ENCODE data around the gene STX2.

STX2 gene

GRCh38 chr12:130829391-130830245, 9.4 kb downstream of the STX2 start:
- DNase-seq = no peak

- DNase-seq = no peak
Measured at GRCh38 chr12:130828895-130829294, 10.2 kb downstream of the STX2 start.

DNA sequence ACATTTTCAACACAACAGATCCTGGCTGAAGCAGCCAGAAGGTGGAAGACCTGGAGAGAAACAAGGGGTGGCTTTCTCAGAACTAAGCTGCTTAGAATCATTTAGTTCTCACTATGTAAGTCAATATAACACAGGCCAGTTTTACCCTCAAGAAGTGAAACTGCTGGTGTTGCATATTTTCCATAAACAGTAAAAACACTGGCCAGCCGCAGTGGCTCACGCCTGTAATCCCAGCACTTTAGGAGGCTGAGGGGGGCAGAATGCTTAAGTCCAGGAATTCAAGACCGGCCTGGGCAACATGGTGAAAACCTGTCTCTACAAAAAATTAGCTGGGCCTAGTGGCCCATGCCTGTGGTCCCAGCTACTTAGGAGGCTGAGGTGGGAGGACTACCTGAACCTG, 11.6 kb downstream of the STX2 start:
- DNase-seq = no peak

- DNase-seq = peak; percentile 55
Measured at GRCh38 chr12:130826151-130826801, 12.8 kb downstream of the STX2 start.

GRCh38 chr12:130825771-130826150, 13.3 kb downstream of the STX2 start:
- no peak for DNase-seq

- no peak for DNase-seq
Measured at GRCh38 chr12:130819681-130820080, 19.4 kb downstream of the STX2 start.

DNA sequence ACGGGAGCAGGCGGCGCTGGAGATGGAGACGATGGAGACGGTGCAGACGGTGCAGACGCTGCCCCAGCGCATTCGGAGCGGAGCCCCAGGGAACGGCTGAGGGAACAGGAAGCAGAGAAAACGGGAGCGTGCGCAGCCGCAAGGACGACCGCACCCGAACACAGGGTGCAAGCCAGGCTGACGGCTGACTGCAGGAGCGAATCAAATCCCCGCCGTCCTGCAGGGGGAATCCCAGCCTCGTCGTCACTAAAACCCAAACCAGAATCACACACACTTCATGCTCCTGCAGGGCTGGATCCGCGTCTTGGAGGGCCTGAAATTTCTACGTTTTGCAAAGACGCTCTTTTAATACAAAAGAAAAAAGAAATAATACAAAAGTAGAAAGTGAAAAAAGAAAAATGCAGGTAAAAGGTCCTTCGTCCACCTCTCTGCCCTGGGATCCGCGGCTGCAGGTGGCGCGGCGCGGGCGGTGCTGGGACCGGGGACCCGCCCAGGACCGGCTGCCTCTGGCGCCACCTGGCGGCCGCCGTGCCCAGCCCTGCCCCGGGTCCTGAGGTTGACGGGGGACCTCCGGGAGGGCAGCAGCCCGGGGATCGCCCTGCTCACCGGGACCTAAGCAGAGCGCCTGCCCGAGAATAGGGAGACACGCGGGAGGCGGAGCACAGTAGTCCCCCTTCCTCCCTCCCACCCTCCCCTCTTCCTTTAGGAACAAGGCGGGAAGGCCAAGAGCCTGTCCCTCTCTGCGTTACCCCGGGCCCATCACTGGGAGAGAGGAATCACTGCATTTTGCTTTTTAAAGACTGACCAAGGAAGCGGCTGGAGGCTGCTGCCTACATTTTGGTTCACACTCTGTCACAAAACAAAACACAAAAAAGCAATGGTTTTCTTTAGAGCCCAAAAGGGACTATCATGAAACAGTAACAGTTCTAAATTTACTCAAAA, 20.1 kb downstream of the STX2 start:
- DNase-seq = peak; percentile 34

GRCh38 chr12:130818272-130818634, 20.8 kb downstream of the STX2 start:
- no peak for DNase-seq

DNA sequence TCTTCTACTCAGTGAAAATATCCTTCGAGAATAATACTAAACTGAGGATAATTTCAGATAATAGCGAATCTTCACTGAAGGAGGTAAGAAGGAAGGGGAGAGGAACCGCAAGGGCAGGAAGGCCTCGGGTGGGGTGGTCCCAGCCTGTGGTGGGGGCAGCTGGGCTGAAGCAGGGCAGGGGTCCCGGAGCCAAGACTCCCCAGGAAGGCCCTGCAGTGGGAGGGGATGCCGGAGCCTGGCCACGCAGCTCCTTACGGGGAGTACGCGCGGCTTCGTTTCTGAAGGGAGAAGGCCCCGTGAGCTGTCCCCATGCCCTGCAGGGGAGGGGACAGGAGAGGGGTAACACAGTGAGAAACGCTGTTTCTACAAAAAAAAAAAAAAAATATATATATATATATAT, 21.2 kb downstream of the STX2 start:
- no peak for DNase-seq

DNA sequence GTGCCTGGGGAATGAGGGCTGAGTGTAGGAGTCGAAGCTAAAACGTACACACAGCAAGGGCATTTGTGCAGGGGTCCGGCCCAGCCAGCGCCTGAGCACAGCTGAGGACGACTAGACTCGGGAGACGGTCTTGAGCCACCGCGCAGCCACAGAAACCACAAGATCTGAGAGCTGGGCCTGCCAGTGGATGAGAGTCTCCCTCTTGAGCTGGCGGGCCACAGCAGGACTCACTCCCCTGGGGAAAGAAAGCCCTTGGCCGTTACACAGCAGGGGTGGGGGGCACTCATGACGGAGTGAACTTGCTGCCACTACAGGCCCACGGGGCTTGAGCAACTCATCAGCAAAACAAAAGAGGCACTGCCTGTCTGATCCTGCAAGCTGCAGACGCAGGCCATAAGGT, 23.0 kb downstream of the STX2 start:
- no peak for DNase-seq

- no peak for DNase-seq
Measured at GRCh38 chr12:130815028-130815741, 23.9 kb downstream of the STX2 start.

- no peak for DNase-seq
Measured at GRCh38 chr12:130813949-130814348, 25.1 kb downstream of the STX2 start.

GRCh38 chr12:130813436-130813835, 25.6 kb downstream of the STX2 start:
- DNase-seq = no peak

DNA sequence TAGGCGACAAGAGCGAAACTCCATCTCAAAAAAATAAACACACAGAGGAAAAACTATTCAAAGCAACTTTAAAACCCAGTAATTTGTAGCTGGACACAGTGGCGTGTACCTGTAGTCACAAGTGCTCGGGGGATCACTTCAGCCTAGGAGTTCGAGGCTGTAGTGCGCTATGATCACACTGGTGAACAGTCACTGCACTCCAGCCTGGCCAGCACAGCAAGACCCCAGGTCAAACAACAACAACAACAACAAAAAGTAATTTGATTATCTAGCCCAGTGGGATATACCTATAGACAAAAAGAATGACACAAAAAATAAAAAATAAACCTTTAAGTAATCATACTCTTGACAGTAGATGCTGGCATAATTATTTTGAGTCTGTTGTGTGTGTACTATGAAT, 29.3 kb downstream of the STX2 start:
- DNase-seq = no peak

DNA sequence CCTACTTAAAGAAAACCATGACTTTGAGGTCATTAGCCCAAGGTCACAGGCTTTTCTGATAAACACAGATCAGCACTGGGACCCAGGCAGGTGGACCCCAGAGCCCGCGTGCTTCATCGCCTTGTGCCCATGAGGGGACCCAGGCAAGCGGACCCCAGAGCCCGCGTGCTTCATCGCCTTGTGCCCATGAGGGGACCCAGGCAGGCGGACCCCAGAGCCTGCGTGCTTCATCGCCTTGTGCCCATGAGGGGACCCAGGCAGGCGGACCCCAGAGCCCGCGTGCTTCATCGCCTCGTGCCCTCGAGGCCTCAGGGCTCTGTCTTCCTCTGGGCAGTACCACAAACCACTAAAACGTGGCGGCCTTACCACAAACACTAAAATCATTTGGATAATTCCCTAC, 31.7 kb downstream of the STX2 start:
- DNase-seq = no peak

- no peak for DNase-seq
Measured at GRCh38 chr12:130806574-130806973, 32.5 kb downstream of the STX2 start.

DNA sequence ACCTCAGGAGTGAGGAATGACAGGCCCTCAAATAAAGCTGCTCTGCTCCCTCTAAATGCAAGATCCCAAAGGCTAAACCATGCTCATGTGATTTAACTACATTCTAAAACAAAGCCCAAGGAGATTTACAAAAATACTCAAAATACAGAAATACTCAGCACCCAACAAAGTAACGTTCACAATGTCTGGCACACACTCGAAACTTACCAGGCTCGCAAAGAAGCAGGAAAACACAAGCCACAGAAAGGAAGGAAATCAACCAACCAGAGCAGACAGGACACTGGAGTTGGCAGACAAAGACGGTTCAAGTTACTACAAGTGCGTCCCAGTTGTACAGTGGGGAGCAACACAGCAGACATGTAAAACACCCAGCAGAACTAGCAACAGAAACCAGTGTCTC, 33.4 kb downstream of the STX2 start:
- no peak for DNase-seq

DNA sequence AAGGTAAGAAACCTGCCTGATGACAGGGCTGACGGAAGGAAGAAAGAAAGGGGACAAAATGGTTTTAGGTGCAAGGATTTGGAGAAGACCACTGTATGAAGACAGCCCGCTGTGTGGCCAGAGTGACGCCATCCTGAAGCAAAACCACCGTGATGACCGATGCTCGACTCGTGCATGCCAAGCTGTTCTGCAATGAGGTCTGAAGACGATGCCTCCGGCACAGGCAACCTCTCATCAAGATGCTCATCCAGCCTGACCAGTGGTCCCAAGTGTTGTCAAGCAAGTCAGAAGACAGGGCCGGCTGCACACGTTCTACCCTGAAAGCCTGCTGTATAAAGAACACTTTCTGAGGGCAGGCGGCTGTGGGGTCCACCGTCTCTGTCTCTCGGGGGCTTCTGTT, 34.8 kb downstream of the STX2 start:
- DNase-seq = no peak

- no peak for DNase-seq
Measured at GRCh38 chr12:130803702-130804101, 35.3 kb downstream of the STX2 start.

DNA sequence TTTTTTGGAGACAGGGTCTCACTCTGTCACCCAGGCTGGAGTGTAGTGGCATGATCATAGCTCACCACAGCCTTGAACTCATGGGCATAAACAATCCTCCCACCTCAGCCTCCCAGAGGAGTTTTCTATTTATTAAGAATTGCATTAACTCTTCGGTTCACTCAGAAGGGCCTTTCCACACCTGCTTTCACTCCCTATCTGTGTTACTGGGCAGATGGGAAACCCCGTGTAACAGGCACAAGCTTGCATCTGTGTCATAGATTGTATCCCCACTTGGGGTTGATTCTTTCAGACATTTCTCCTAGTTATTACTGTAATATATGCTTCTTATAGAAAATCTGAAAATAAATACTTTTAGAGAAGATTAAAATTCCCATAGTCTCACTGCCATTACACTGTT, 38.7 kb downstream of the STX2 start:
- no peak for DNase-seq

- no peak for DNase-seq
Measured at GRCh38 chr12:130799051-130799450, 40.0 kb downstream of the STX2 start.

GRCh38 chr12:130796985-130797686, 41.9 kb downstream of the STX2 start:
- no peak for DNase-seq

Measured in NCI-H1048 (cell line).